Left ventricle myocardium inferior (tissue), 1 donor: ENCODE results near the gene ANTXR1. TPM values are rescaled to one million over a fixed set of nuclear protein-coding genes. Genes with fewer than 3 reads are reported as not detected.

ENCODE experiments used
- DNase-seq: peaks from one replicate; pipeline ENCODE4 v3.0.0-alpha.2; 2020
- H3K27ac ChIP-seq: fragments of 200-600 bp; replicated peaks from 2 replicates; pipeline ENCODE4 v1.8.0; 2021
- H3K27me3 ChIP-seq: fragments of 200-600 bp; 2 replicates; pipeline ENCODE4 v1.8.0; 2021; ENCODE audit warnings: low read depth
- H3K36me3 ChIP-seq: fragments of 200-600 bp; 2 replicates; pipeline ENCODE4 v1.8.0; 2021
- H3K4me1 ChIP-seq: fragments of 200-600 bp; 2 replicates; pipeline ENCODE4 v1.8.0; 2021
- H3K4me3 ChIP-seq: fragments of 200-600 bp; 2 replicates; pipeline ENCODE4 v1.8.0; 2021; ENCODE audit warnings: mild to moderate bottlenecking, moderate library complexity
- H3K9me3 ChIP-seq: fragments of 200-600 bp; replicated peaks from 2 replicates; pipeline ENCODE4 v1.8.0; 2021
- CTCF ChIP-seq: fragments of 200-600 bp; IDR thresholded peaks from 2 replicates; pipeline ENCODE4 v1.8.0; 2021; ENCODE audit warnings: antibody characterized with exemption, mild to moderate bottlenecking, borderline replicate concordance
- intact Hi-C: fragments of 100-400 bp; cut with micrococcal nuclease; formaldehyde crosslinking; loops from one replicate; pipeline ENCODE4 v1.11.0; 2022
- total RNA-seq: library from RNA; stranded (reverse); fragmentation: NEBNext Ultra II Directional; extraction: Animal tissue kit (Norgen Biotek cat#: 25700); gene quantifications from one replicate; pipeline ENCODE4 v1.2.1, GENCODE V29; 2021
- donor health status: DM: no; HTN: yes; CAD: no; lungs with severe emphysema.

The ANTXR1 gene
- total RNA-seq, 1 donor from 2014 or later: 23.3 TPM

- peaks cover 6% of the 10 kb centered on the region for H3K36me3 ChIP-seq
- intact Hi-C loops: no loop called here
Measured at GRCh38 chr2:69043736-69044400, 30.9 kb downstream of the ANTXR1 start.

DNA sequence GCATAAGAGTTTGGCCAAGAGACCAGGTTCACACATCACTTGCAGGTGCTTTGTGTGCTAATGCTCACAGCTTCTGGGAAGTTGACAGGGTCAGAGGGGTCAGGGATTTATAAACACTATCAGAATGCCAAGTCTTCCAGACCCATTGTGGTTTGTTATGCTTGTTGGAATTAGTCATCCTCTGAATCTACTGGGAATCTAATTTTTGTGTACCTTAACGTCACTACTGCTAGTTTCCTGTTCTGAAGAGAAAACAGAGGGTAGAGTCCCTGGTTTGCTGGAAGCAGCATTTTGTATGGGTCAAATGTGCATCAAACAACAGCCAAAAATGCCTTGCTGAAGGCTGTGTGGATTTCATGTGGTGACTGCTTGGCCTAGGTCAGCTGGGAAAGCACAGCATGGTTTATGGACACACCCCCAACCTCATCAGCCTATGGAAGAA, 33.3 kb downstream of the ANTXR1 start:
- no peaks in the 10 kb centered on the region for H3K27me3 ChIP-seq
- intact Hi-C loops: no loop called here
- no peaks in the 10 kb centered on the region for H3K9me3 ChIP-seq
- TF ChIP-seq CTCF: no peak
- H3K27ac ChIP-seq: no peak overlapping the region
- no peak overlapping the region for H3K4me3 ChIP-seq
- peaks cover 9% of the 10 kb centered on the region for H3K4me1 ChIP-seq
- no peak for DNase-seq
- peaks cover 6% of the 10 kb centered on the region for H3K36me3 ChIP-seq

More at GRCh38 chr2:69043736-69044400, 30.9 kb downstream of the ANTXR1 start:
- peaks cover 5% of the 10 kb centered on the region for H3K27me3 ChIP-seq
- no peak overlapping the region for H3K4me3 ChIP-seq
- H3K9me3 ChIP-seq: no peaks in the 10 kb centered on the region
- peaks cover 9% of the 10 kb centered on the region for H3K4me1 ChIP-seq
- TF ChIP-seq CTCF: no peak
- H3K27ac ChIP-seq: no peak overlapping the region
- DNase-seq: no peak

- no peaks in the 10 kb centered on the region for H3K27me3 ChIP-seq
- H3K36me3 ChIP-seq: peaks cover 1% of the 10 kb centered on the region
- peaks cover 9% of the 10 kb centered on the region for H3K4me1 ChIP-seq
- no peak for TF ChIP-seq CTCF
- intact Hi-C loops: no loop called here
- no peak for DNase-seq
- H3K27ac ChIP-seq: no peak overlapping the region
- H3K4me3 ChIP-seq: no peak overlapping the region
- H3K9me3 ChIP-seq: no peaks in the 10 kb centered on the region
Measured at GRCh38 chr2:69047625-69048145, 34.7 kb downstream of the ANTXR1 start.

DNA sequence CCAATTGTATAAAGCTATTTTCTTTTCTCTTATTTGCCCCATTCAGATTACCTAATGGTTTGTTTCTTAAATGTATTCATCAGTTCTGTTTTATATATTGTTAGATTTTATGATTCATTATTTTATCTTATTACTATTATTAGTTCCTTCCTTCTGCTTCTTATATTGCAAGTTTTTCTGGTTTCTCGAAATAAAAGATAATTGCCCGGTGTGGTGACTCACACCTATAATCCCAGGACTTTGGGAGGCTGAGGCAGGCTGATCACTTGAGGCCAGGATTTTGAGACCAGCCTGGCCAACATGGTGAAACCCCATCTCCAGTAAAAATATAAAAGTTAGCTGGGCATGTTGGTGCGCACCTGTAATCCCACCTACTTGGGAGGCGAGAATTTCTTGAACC, 37.8 kb downstream of the ANTXR1 start:
- intact Hi-C loops: no loop called here
- no peak for DNase-seq
- Histone ChIP-seq H3K27ac (no peak overlapping the region), H3K36me3 (no peaks in the 10 kb centered on the region), H3K9me3 (no peaks in the 10 kb centered on the region), H3K27me3 (no peaks in the 10 kb centered on the region), H3K4me1 (peaks cover 27% of the 10 kb centered on the region), H3K4me3 (no peak overlapping the region)
- TF ChIP-seq CTCF: no peak

DNA sequence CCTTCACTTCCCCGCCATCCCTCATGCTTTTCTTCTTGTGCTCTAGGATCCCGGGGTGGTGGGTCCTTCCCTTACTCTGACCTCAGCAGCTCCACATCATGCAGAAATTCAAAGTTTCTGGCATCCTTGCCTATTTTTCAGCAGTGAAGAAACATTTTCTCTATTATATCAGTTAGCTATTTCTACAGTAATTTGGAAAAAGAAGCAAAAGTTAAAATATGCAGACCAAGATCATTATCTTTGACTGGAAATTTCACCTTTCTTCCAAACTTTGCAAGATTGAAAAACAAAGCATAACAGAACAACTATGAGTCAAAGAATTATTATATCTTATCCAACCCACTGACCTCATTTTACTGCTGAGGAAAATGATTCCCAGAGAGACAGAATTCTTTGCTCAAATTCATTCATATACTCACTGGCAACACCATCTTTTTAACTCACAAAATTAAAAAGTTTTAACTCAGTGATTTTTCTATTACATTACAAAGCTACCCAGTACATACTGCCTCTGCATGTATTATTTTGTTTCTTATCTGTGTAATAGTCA, 40.5 kb downstream of the ANTXR1 start:
- peaks cover 17% of the 10 kb centered on the region for H3K4me1 ChIP-seq
- H3K27me3 ChIP-seq: no peaks in the 10 kb centered on the region
- H3K36me3 ChIP-seq: no peaks in the 10 kb centered on the region
- no peak for DNase-seq
- H3K4me3 ChIP-seq: no peak overlapping the region
- H3K9me3 ChIP-seq: peaks cover 5% of the 10 kb centered on the region
- TF ChIP-seq CTCF: no peak
- H3K27ac ChIP-seq: no peak overlapping the region
- intact Hi-C loops: no loop called here
